ENCODE measurements around the gene ZFP36L2.
A peak's percentile ranks its signal among the peaks of the same experiment; 100 is the strongest.

Gene ZFP36L2

GRCh38 chr2:43222475-43223309 lies 3.7 kb downstream of the ZFP36L2 start:
- no peak for ATAC-seq

GRCh38 chr2:43221763-43222474 lies 4.5 kb downstream of the ZFP36L2 start:
- no peak for ATAC-seq

- no peak for ATAC-seq
Measured at GRCh38 chr2:43221124-43221762, 5.2 kb downstream of the ZFP36L2 start.

GRCh38 chr2:43220760-43221123 lies 5.7 kb downstream of the ZFP36L2 start:
- no peak for ATAC-seq

- peak; percentile 8 for ATAC-seq
Measured at GRCh38 chr2:43220229-43220751, 6.1 kb downstream of the ZFP36L2 start.

- ATAC-seq = peak; percentile 44 to 55
Measured at GRCh38 chr2:43219383-43220228, 6.8 kb downstream of the ZFP36L2 start.

DNA sequence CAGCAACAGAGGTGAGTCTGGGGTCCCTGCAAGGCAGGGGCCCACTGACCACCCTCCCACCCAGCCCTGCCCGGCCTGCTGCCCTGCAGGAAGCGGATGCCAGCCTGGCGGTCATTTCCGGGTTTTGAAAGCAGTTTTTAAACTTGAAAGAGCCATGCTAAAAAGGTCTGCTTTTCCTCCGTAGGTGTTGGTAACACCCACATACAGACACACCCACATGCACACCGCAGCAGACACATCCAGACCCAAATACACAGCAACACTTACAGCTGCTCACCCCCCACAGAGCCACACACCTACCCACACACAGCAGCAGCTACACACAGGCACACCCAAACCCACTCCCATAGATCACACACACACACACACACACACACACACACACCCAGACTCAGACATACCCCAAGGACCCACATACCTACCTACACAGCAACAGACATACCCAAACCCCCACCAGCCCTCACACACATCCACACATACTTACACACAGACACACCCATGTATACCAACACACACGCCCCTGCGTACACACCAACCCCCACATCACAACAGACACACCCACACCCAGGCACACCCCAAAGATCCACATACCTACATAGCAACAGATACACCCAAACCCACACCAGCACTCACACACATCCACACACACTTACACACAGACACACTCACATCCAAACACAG lies 7.6 kb downstream of the ZFP36L2 start:
- ATAC-seq = peak; percentile 38 to 41

DNA sequence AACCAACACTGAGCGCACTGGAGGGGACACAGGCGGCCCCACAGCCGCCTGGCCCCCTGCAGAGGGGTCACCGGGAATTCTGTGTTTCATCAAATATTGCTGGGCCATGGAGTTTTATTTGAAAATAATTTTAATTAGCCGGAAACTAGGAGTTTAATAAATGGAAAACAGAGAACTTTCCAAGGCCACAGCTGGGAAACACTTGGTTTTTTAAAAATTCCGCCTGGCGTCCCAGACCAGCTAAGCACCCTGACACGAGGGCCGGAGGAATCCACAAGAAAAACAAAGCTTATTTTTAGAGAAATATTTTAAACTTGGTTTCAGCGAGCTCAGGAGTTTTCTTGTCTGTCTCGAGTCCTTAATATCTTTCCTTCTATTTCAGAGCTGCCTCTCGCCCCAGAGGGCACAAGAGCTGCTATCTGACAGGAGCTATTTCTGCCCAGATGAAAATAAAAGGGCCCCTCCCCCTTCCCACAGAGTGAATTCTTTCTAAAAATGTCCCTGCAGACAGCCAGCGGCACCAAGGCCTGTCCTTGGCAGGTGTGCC lies 8.2 kb downstream of the ZFP36L2 start:
- ATAC-seq = no peak

GRCh38 chr2:43217228-43218154 lies 8.9 kb downstream of the ZFP36L2 start:
- no peak for ATAC-seq

GRCh38 chr2:43216629-43217028 lies 9.8 kb downstream of the ZFP36L2 start:
- ATAC-seq = no peak

DNA sequence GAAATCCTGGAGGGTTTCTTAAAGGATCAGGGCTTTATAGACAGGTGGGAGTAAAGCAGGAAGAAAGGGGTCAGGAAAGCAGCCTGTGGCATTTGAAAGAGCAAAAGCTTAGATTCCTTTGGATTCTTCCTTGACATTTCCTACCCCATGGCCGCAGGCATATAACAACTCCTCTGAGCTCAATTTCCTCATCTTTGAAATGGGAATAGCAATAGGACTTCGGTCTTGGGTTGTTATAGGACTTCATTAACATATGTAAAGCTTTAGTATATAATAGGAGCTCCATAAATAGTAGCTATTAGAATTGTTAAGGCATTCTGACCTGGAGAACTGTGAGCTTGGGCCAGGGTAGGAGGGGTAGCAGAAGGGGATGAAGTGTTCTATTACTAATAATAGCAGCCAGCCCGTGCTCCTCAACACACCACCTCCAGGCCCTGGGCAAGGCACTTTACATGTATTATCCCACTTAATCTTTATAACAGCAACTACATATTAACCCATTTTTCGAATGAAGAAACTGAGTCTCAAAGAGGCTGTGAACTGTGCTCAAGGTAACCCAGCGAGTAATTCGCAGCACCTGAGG lies 10.6 kb downstream of the ZFP36L2 start:
- ATAC-seq = no peak

DNA sequence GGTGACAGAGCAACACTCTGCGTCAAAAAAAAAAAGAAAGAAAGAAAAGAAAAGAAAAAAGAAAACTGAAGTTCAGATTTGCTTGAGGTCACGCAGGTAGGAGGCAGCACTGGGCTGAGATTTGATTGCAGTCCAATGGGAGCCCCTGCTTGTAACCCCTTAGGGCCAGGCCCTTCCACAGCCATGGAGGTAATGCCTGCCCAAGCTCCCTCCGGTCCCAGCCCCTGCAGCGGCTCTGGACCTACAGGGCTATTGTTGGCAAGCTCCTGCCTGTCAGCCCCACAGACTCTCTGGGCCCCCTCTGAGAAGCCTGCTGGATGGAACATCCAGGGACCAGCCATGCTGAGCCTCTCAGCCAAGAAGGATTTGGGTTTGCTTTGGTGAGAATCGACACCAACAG lies 12.2 kb downstream of the ZFP36L2 start:
- ATAC-seq = no peak

DNA sequence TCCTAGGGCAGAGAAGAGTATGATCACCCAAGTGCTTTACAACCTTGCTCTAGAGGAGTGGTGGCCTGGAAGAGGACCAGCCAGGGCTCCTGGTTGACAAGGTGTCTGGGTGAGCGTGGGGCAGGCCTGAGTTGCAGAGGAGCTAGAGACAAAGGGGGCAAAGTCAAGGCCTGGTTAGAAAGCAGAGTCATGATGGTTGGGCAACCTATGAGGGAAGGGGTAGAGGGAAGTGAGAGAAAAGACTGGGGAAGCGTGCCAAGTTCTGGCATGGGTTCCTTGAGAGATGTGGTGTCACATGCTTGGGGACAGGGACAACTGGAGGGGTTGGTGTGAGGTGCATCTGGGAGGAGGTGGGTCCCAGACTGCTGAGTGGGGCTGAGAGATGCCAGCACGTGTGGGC lies 13.5 kb downstream of the ZFP36L2 start:
- ATAC-seq = peak in 1 of 2 donors; percentile 24

DNA sequence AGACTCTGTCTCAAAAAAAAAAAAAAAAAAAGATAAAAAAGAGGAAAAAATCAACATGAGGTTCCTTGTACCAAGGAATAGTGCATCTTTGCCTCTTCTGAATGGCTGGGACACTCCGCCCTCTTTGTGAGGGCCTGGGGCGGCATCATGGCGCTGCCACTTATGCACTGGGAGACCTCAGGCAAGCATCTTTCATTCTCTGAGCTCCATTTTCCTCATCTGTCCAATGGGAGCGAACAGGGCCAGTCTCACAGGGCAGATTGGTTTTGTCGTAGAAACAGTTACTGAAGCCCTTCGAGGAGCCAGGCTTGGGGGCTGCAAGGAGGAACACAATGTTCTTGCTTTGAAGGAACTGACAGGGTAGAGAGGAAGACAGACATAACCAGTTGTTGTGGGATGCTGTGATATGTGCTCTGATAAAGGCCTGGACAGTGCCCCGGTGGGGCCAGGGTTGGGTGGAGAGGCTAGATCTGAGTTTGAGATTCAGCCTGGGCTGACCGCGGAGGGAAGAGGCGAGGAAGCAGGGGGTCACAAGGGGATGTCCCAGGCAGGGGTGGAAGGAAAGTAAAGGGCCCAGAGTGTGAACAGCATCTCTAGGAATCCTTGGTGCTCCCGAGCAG lies 14.1 kb downstream of the ZFP36L2 start:
- ATAC-seq = no peak

- no peak for ATAC-seq
Measured at GRCh38 chr2:43210467-43211303, 15.7 kb downstream of the ZFP36L2 start.

DNA sequence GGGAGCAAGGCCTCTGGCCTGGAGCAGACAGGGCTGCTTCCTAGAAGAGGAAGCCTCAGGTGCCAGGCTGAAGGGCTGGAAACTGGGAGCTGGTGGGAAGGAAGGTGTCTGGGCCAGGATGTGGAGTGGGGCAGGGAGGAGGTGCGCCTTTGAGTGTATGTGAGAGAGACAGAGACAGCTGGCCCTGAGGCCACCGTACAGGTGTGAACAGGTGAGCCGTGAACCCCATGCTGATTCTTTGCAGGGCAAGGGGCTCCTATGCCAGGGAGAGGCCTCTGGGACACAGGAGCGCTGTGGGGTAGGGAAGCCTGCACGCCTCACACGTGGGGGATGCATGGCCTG lies 16.3 kb downstream of the ZFP36L2 start:
- ATAC-seq = no peak

- ATAC-seq = no peak
Measured at GRCh38 chr2:43209204-43209717, 17.1 kb downstream of the ZFP36L2 start.

DNA sequence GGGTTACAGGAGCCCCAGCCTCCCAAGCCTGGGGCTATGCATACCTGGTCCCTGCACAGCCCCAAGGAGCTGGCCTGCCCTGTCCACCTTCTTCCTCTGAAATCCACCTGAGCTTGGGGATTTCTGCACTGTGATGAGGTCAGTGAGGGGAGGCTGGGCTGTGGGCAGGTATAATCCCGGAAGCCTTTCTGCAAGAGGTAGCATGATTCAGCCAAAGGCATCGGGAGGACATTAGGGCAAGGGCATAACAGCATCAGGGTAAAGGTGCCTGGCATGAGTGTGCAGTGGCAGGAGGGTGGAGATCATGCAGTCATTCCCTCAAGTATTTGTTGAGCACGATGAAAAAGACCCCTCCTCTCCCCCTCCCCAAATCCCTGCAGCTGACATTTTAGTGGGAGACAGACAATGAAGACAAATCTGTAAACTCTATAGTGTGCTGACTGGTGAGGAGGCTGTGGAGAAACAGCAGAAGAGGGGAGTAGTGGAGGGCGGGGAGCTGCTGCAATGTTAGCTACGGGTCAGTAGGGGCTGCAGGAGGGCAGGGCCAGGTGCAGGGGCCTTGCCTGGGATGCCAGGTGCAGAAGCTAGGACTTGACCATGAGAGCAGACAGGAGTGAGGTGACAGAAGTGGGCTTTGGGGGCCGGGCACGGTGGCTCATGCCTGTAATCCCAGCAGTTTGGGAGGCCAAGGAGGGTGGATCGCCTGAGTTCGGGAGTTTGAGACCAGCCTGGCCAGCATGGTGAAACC lies 18.7 kb downstream of the ZFP36L2 start:
- no peak for ATAC-seq

Measured in activated CD4-positive, CD25-positive, alpha-beta regulatory T cell treated with anti-CD3 and anti-CD28 coated beads, Interleukin-2, amount 50 U/mL, for 24 hours (primary cell).